Progenitor cell of endocrine pancreas (in vitro differentiated cells): ENCODE results near the gene OPRD1. TPM values are rescaled to one million over a fixed set of nuclear protein-coding genes. Genes with fewer than 3 reads are reported as not detected.

Experiments used
- DNase-seq: peaks from one replicate; pipeline ENCODE4 v3.0.0; 2021; ENCODE audit warnings: low spot score; ENCODE audit not compliant: unreplicated experiment
- H3K27ac Mint-ChIP-seq: 2 replicates; pipeline ENCODE4 v1.8.0; 2021; ENCODE audit warnings: mild to moderate bottlenecking, moderate library complexity, mixed read lengths
- H3K27me3 Mint-ChIP-seq: 2 replicates; pipeline ENCODE4 v1.8.0; 2021; ENCODE audit warnings: mixed read lengths
- H3K36me3 Mint-ChIP-seq: 2 replicates; pipeline ENCODE4 v1.8.0; 2022; ENCODE audit warnings: mixed read lengths; ENCODE audit not compliant: insufficient read depth
- H3K4me1 Mint-ChIP-seq: 2 replicates; pipeline ENCODE4 v1.8.0; 2021; ENCODE audit warnings: low read depth, mixed read lengths
- H3K4me3 Mint-ChIP-seq: 2 replicates; pipeline ENCODE4 v1.8.0; 2021; ENCODE audit warnings: low read depth, mild to moderate bottlenecking, moderate library complexity, mixed read lengths
- H3K9me3 Mint-ChIP-seq: 2 replicates; pipeline ENCODE4 v1.8.0; 2021; ENCODE audit warnings: low read depth, mixed read lengths
- CTCF ChIP-seq: fragments of 200-600 bp; sonication (generic); IDR thresholded peaks from one replicate; pipeline ENCODE4 v1.5.0; 2021; ENCODE audit warnings: antibody characterized with exemption, mild to moderate bottlenecking; ENCODE audit not compliant: unreplicated experiment
- total RNA-seq: library from RNA; stranded (reverse); gene quantifications from 2 replicates; pipeline ENCODE4 v1.2.1, GENCODE V29; 2021

OPRD1 gene
- total RNA-seq, 1 donor from 2014 or later: 0.67 TPM

- no peak for TF ChIP-seq CTCF
- Mint-ChIP-seq H3K27me3 (no peaks in the 10 kb centered on the region), H3K36me3 (no peaks in the 10 kb centered on the region), H3K4me3 (peak within 1 kb of the TSS; percentile 98), H3K27ac (peak within 1 kb of the TSS; percentile 99), H3K9me3 (no peaks in the 10 kb centered on the region), H3K4me1 (peaks cover 23% of the 10 kb centered on the region)
- DNase-seq: peak; percentile 93
Measured at GRCh38 chr1:28914228-28915030, 102.5 kb downstream of the OPRD1 start, which contains the start of gene EPB41. TSS of gene EPB41 (plus strand) at chr1:28914569. CDS start at chr1:28987438, 72,869 bp downstream.

- Mint-ChIP-seq H3K36me3 (no peaks in the 10 kb centered on the region), H3K9me3 (no peaks in the 10 kb centered on the region), H3K4me3 (peak overlapping the region; percentile 98), H3K4me1 (peaks cover 23% of the 10 kb centered on the region), H3K27ac (peak overlapping the region; percentile 99), H3K27me3 (no peaks in the 10 kb centered on the region)
- no peak for DNase-seq
- TF ChIP-seq CTCF: no peak
Measured at GRCh38 chr1:28915031-28915895, 103.3 kb downstream of the OPRD1 start.

GRCh38 chr1:28917757-28918118, 105.8 kb downstream of the OPRD1 start:
- Mint-ChIP-seq H3K4me3 (no peak overlapping the region), H3K36me3 (no peaks in the 10 kb centered on the region), H3K27me3 (no peaks in the 10 kb centered on the region), H3K4me1 (peaks cover 23% of the 10 kb centered on the region), H3K27ac (peak overlapping the region; percentile 37), H3K9me3 (no peaks in the 10 kb centered on the region)
- DNase-seq: no peak
- TF ChIP-seq CTCF: no peak

Other genes starting within 250 kb of the OPRD1 start
- gene RAB42, start 219.9 kb upstream of the OPRD1 start, total RNA-seq: 0.65 and 2.1 TPM in 2 replicates
- 18.2 and 20.1 TPM in 2 replicates for gene TAF12, start 169.1 kb upstream of the OPRD1 start, total RNA-seq
- not detected in 2 replicates for gene RNU11, start 163.6 kb upstream of the OPRD1 start, total RNA-seq
- gene GMEB1, start 143.4 kb upstream of the OPRD1 start, total RNA-seq: 18.5 and 18.8 TPM in 2 replicates
- gene YTHDF2, start 75.2 kb upstream of the OPRD1 start, total RNA-seq: 133 and 135 TPM in 2 replicates
- gene EPB41, start 102.4 kb downstream of the OPRD1 start, total RNA-seq: 96.2 and 102 TPM in 2 replicates